ENCODE results near the gene ADAMTS1.
"Not testable (repeated sequence)": the region's sequence is repeated elsewhere in the genome, so short reads cannot be mapped to it uniquely, and the experiment has no call there.

The ADAMTS1 gene

DNA sequence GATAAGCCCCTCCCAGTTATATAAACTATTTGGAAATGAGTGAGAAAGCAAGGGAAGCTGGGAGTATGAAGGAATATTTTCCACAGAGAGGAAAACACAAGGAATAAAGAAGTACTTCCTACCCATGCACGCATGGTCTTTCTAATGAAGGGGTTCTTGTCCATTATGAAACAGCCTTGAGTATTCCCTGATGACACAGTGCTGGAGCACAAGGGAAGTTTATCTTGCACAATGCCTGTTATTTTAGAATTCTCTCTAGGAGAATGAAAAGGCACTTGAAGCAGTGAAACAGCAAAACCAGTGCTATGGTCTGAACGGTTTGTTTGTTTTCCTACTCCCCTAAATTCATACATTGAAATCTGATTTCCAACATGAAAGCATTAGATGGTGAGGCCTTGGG is 38.6 kb upstream of the ADAMTS1 start:
- ChIA-PET POLR2A (no interaction called here), CTCF (interaction anchor here (0.8 to 4.4 kb wide), 5 partner anchors 12 to 1658 kb away, joined by 3 to 21 read pairs (median 4); no protein-coding TSS in a partner anchor)
- DNase-seq (ENCODE audit: low read depth, low spot score), result no peak
- H3K4me3 ChIP-seq (ENCODE audit: low read depth, low read length), result no peak overlapping the region
- TF ChIP-seq, protein P1, sequence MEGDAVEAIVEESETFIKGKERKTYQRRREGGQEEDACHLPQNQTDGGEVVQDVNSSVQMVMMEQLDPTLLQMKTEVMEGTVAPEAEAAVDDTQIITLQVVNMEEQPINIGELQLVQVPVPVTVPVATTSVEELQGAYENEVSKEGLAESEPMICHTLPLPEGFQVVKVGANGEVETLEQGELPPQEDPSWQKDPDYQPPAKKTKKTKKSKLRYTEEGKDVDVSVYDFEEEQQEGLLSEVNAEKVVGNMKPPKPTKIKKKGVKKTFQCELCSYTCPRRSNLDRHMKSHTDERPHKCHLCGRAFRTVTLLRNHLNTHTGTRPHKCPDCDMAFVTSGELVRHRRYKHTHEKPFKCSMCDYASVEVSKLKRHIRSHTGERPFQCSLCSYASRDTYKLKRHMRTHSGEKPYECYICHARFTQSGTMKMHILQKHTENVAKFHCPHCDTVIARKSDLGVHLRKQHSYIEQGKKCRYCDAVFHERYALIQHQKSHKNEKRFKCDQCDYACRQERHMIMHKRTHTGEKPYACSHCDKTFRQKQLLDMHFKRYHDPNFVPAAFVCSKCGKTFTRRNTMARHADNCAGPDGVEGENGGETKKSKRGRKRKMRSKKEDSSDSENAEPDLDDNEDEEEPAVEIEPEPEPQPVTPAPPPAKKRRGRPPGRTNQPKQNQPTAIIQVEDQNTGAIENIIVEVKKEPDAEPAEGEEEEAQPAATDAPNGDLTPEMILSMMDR (IDR thresholded peaks at IDR 0.05; ENCODE audit: insufficient read depth, low read length, missing control alignments), result no peak

DNA sequence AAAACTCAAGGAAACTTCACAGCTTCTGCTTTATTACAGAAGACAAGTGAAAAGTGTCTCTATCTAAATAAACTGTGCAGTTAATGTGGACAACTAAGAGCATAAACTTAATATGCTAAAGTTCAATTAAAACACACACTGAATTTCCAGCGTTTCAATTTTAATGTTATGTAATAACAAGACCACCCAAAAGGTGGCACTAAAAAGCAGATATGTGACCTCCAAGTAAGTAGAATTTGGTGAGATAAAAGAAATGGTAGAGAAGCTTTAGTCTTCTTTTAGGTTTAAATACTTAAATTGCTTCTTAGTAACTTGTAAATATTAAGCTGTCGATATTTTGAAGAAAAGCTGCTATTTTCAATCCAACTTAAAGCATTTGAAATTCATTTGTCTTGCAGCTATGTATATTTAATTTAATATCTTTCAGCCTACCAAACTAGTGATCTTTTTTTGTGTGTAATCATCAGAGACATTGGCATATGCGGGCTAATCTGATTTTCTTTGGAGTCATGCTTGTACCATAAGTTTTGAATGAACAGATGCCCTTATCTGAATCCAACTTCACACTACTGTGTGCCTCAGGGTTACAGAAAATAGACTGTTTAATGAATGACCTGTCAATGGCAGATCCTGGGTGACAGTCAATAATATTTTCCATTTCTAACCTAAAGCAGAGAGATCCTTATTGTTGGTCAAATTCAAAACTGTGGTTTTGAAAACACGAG is 36.5 kb upstream of the ADAMTS1 start:
- DNase-seq (ENCODE audit: low read depth, low spot score), result no peak
- no peak overlapping the region for H3K4me3 ChIP-seq (ENCODE audit: low read depth, low read length)
- ChIA-PET CTCF (interaction anchor here (0.6 to 4.4 kb wide), 41 partner anchors 11 to 1864 kb away, joined by 3 to 35 read pairs (median 3); no protein-coding TSS in a partner anchor), POLR2A (no interaction called here)
- TF ChIP-seq, protein P1 (IDR thresholded peaks at IDR 0.05; ENCODE audit: insufficient read depth, low read length, missing control alignments), result peak; percentile 25

DNA sequence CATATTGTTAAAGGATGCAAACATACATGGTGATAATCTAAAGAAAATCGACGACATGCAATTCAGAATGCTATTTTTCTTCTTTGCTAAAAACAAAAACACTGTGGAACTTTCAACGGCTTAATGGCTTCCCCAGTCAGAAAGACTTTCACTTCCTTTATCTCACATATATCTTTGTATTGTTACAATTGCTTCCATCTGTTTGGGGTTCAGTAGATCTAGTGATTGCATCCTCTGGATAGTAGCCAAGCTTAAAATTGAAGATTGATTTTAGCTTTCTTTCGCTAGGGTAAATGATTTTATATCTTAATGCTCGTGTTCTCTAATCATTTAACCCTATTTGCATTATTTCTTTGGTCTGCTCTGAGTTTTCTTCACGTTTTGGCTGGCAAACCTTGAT is 31.8 kb upstream of the ADAMTS1 start:
- CTCF ChIA-PET, result no interaction called here
- TF ChIP-seq, protein P1 (IDR thresholded peaks at IDR 0.05; ENCODE audit: insufficient read depth, low read length, missing control alignments), result no peak
- POLR2A ChIA-PET, result no interaction called here
- DNase-seq (ENCODE audit: low read depth, low spot score), result no peak
- H3K4me3 ChIP-seq (ENCODE audit: low read depth, low read length), result no peak overlapping the region

DNA sequence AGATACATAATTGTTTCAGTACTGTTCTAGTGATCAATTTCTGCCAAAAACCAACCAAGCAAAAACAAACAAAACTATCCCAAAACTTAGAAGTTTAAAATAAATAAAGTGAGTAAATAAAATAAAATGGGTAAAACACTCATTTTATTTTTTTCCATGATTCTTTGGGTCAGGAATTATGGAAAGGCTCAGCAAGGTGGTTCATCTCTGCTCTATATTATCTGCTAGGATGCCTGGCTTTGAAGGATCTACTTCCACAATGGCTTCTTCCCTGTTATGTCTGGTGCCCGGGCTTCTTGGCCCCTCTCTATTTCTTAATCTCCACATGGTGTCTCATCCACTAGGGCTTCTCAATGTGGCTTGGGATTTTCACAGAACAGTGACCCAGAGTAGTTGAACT is 29.1 kb upstream of the ADAMTS1 start:
- ChIA-PET CTCF (no interaction called here), POLR2A (no interaction called here)
- no peak overlapping the region for H3K4me3 ChIP-seq (ENCODE audit: low read depth, low read length)
- TF ChIP-seq, protein P1 (IDR thresholded peaks at IDR 0.05; ENCODE audit: insufficient read depth, low read length, missing control alignments), result no peak
- DNase-seq (ENCODE audit: low read depth, low spot score), result no peak

DNA sequence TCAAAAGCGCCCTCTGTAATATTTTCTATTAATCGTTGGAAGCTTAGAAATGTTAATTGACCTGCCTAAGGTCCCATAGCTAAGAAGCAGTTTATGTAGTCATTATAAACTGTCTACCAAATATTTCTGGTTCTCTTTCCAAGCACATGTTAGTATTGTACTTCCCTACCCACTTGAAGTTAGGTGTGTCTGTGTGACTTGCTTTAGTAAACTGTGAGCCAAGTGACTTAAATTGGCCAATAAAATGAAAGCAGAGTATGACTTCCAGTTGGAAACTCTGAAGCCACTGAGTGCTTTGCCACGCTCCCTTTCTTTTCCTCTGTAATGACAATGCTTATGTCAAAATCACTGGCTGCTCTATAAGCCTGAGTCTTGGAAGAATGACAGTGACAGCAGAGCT is 20.6 kb upstream of the ADAMTS1 start:
- ChIA-PET POLR2A (no interaction called here), CTCF (interaction anchor here (1.2 to 1.4 kb wide), 2 partner anchors 10 to 15 kb away, joined by 3 to 5 read pairs; no protein-coding TSS in a partner anchor)
- H3K4me3 ChIP-seq (ENCODE audit: low read depth, low read length), result no peak overlapping the region
- TF ChIP-seq, protein P1 (IDR thresholded peaks at IDR 0.05; ENCODE audit: insufficient read depth, low read length, missing control alignments), result no peak
- no peak for DNase-seq (ENCODE audit: low read depth, low spot score)

DNA sequence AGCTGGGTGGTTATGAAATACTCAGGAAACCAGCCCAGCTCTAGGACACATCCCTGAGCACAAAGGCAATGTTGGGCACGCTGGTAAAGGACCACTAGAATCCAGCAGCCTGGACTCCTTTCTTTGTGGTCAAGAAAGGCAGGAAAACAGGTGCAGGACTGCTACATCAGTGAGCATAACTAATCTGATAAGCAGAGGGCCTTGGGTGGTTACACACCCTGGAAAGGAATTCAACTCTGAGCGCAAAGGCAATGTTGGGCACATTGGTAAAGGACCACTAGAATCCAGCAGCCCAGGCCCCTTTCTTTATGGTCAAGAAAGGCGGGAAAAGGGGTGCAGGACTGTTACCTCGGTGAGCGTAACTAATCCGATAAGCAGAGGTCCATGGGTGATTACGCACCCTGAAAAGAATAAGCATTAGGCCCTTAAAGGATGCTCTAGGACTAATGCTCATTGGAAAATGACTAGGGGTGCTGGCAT is 11.7 kb upstream of the ADAMTS1 start:
- CTCF ChIA-PET; POLR2A ChIA-PET; DNase-seq (ENCODE audit: low read depth, low spot score); H3K4me3 ChIP-seq (ENCODE audit: low read depth, low read length): not testable (repeated sequence)

DNA sequence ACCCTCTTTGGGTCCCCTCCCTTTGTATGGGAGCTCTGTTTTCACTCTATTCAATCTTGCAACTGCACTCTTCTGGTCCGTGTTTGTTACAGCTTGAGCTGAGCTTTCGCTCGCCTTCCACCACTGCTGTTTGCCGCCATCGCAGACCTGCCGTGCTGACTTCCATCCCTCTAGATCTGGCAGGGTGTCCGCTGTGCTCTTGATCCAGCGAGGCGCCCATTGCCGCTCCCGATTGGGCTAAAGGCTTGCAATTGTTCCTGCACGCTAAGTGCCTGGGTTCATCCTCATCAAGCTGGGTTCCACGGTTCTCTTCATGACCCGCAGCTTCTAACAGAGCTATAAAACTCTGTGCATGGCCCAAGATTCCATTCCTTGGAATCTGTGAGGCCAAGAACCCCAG is 9.5 kb upstream of the ADAMTS1 start:
- POLR2A ChIA-PET; DNase-seq (ENCODE audit: low read depth, low spot score); H3K4me3 ChIP-seq (ENCODE audit: low read depth, low read length): not testable (repeated sequence)
- CTCF ChIA-PET, result interaction anchor here (1.2 to 6.2 kb wide), 2 partner anchors 847 to 1890 kb away, joined by 3 to 54 read pairs; no protein-coding TSS in a partner anchor
